HCT116 (cell line): Measurements from ENCODE around the gene ANO8. TPM values are rescaled to one million over a fixed set of nuclear protein-coding genes. Genes with fewer than 3 reads are reported as not detected.

Experiments
- ATAC-seq: fragments of 200-7000 bp; cut with Tn5 transposase; 2 replicates; pipeline ENCODE4 v1.9.1; 2020; ENCODE audit warnings: mild to moderate bottlenecking, moderate library complexity
- Bru-seq: library from RNA; stranded (reverse); fragments of 400-500 nt; gene quantifications from one replicate; lab custom pipeline; 2021; lab: Mats Ljungman, UMichigan
- BruChase-seq, 2 experiments: library from RNA; stranded (reverse); fragments of 400-500 nt; gene quantifications; one replicate each; lab custom pipeline; 2021; lab: Mats Ljungman, UMichigan
- BruUV-seq: library from RNA; stranded (reverse); fragments of 400-500 nt; replicated peaks from 2 replicates; lab custom pipeline; 2021; lab: Mats Ljungman, UMichigan
- CTCF ChIA-PET: fragments of 300-600 bp; sonication (Branson Sonifier 250); formaldehyde crosslinking; loops from one replicate; lab custom pipeline; 2021; ENCODE audit warnings: antibody characterized with exemption; lab: Charles Lee
- POLR2A ChIA-PET: fragments of 300-600, 350-600 bp; sonication (Branson Sonifier 250); formaldehyde crosslinking; loops from one replicate; lab custom pipeline; 2021; ENCODE audit warnings: antibody characterized with exemption; lab: Charles Lee
- RAD21 ChIA-PET, 2 experiments: fragments of 300-600 bp; sonication (Branson Sonifier 250); formaldehyde crosslinking; loops; one replicate each; lab custom pipeline; 2023; ENCODE audit warnings: low total read pairs in 2 of 2; ENCODE audit not compliant: uncharacterized antibody in 2 of 2, unreplicated experiment in 2 of 2, low non-redundant PET in 1 of 2; lab: Charles Lee
- DNase-seq: peaks from one replicate; pipeline ENCODE4 v3.0.0-alpha.2; 2010; ENCODE audit warnings: low read depth, low spot score
- H2AFZ ChIP-seq: fragments of 200-600 bp; shearing (Covaris generic), sonication (generic); 2 replicates; pipeline ENCODE4 v1.6.1; 2017; ENCODE audit warnings: low read depth, mixed run types, mixed read lengths, antibody characterized with exemption, low read length; ENCODE audit not compliant: poor library complexity, severe bottlenecking
- H3K27ac ChIP-seq: 2 replicates; pipeline ENCODE4 v1.5.1; 2012; ENCODE audit warnings: low read depth, low read length
- H3K27me3 ChIP-seq: fragments of 200-600 bp; sonication (generic); 2 replicates; pipeline ENCODE4 v1.6.1; 2016; ENCODE audit warnings: mixed run types, low read length, mixed read lengths; ENCODE audit not compliant: insufficient read depth
- H3K36me3 ChIP-seq, 2 experiments: fragments of 200-500 bp in 1 of 2; fragments of 200-600 bp in 1 of 2; sonication (Bioruptor generic) in 1 of 2; sonication (generic) in 1 of 2; 2 replicates each; pipeline versions ENCODE4 v1.5.1 to v1.6.1; 2014 to 2016; ENCODE audit warnings: low read length in 2 of 2, inconsistent platforms in 1 of 2, mixed read lengths in 1 of 2, mixed run types in 1 of 2; ENCODE audit not compliant: insufficient read depth in 2 of 2, control insufficient read depth in 1 of 2
- H3K4me1 ChIP-seq, 2 experiments: fragments of 200-600 bp in 1 of 2; sonication (generic) in 1 of 2; 2 replicates each; pipeline versions ENCODE4 v1.5.1 to v1.6.1; 2012 to 2017; ENCODE audit warnings: low read length in 2 of 2, inconsistent platforms in 1 of 2, mild to moderate bottlenecking in 1 of 2, mixed read lengths in 1 of 2, mixed run types in 1 of 2, moderate library complexity in 1 of 2; ENCODE audit not compliant: insufficient read depth in 2 of 2, control insufficient read depth in 1 of 2
- H3K4me2 ChIP-seq: fragments of 200-600 bp; sonication (generic); 2 replicates; pipeline ENCODE4 v1.6.1; 2017; ENCODE audit warnings: mixed run types, low read length, mixed read lengths
- H3K4me3 ChIP-seq, 2 experiments: fragments of 200-600 bp in 1 of 2; sonication (generic) in 1 of 2; replicated peaks in 1 of 2; 2 replicates each; pipeline ENCODE4 v1.5.1; 2011 to 2016; ENCODE audit warnings: low read length in 2 of 2, control low read depth in 1 of 2, low read depth in 1 of 2, mild to moderate bottlenecking in 1 of 2, mixed read lengths in 1 of 2, mixed run types in 1 of 2
- H3K79me2 ChIP-seq: fragments of 200-600 bp; sonication (generic); 2 replicates; pipeline ENCODE4 v1.6.1; 2017; ENCODE audit warnings: mild to moderate bottlenecking, mixed run types, low read length, moderate library complexity, mixed read lengths; ENCODE audit not compliant: insufficient read depth
- H3K9ac ChIP-seq: fragments of 200-600 bp; sonication (generic); 2 replicates; pipeline ENCODE4 v1.6.1; 2016; ENCODE audit warnings: low read length, mixed read lengths
- H3K9me2 ChIP-seq: fragments of 200-600 bp; sonication (generic), shearing (Covaris generic); 2 replicates; pipeline ENCODE4 v1.6.1; 2017; ENCODE audit warnings: mixed run types, mild to moderate bottlenecking, moderate library complexity; ENCODE audit not compliant: insufficient read depth
- H3K9me3 ChIP-seq, 2 experiments: fragments of 200-500 bp in 1 of 2; fragments of 200-600 bp in 1 of 2; sonication (Bioruptor generic) in 1 of 2; sonication (generic) in 1 of 2; 2 replicates each; pipeline ENCODE4 v1.6.1; 2014 to 2017; ENCODE audit warnings: low read length in 2 of 2, mixed read lengths in 2 of 2, inconsistent platforms in 1 of 2, low read depth in 1 of 2, mild to moderate bottlenecking in 1 of 2, mixed run types in 1 of 2, moderate library complexity in 1 of 2; ENCODE audit not compliant: control insufficient read depth in 1 of 2, insufficient read depth in 1 of 2
- H4K20me1 ChIP-seq: fragments of 200-600 bp; sonication (generic), shearing (Covaris generic); 2 replicates; pipeline ENCODE4 v1.6.1; 2017; ENCODE audit warnings: mixed run types, mild to moderate bottlenecking, moderate library complexity; ENCODE audit not compliant: insufficient read depth
- CBX3 ChIP-seq: IDR thresholded peaks from 2 replicates; pipeline ENCODE4 v1.6.1; 2012; ENCODE audit warnings: low read depth
- CEBPB ChIP-seq: IDR thresholded peaks from 2 replicates; pipeline ENCODE4 v1.6.1; 2012; ENCODE audit warnings: low read depth
- CTCF ChIP-seq, 3 experiments: fragments of 200-600 bp in 1 of 3; sonication (generic) in 1 of 3; IDR thresholded peaks in 2 of 3; conservative IDR thresholded peaks in 1 of 3; 2 replicates each; pipeline ENCODE4 v1.5.1; 2012 to 2017; ENCODE audit warnings: low read depth in 2 of 3, low read length in 2 of 3, antibody characterized with exemption in 1 of 3, borderline replicate concordance in 1 of 3, control low read depth in 1 of 3, mild to moderate bottlenecking in 1 of 3, mixed read lengths in 1 of 3, mixed run types in 1 of 3, moderate library complexity in 1 of 3; ENCODE audit not compliant: insufficient read depth in 1 of 3
- EGR1 ChIP-seq: IDR thresholded peaks from 2 replicates; pipeline ENCODE4 v1.6.1; 2012; ENCODE audit warnings: low read depth
- EZH2 ChIP-seq: fragments of 200-600 bp; sonication (generic); IDR thresholded peaks from 2 replicates; pipeline ENCODE4 v1.6.1; 2017; ENCODE audit warnings: antibody characterized with exemption, mixed run types
- EZH2phosphoT487 ChIP-seq: fragments of 200-600 bp; IDR thresholded peaks from 2 replicates; pipeline ENCODE4 v1.6.1; 2018; ENCODE audit warnings: antibody characterized with exemption, borderline replicate concordance
- MAX ChIP-seq: IDR thresholded peaks from 2 replicates; pipeline ENCODE4 v1.6.1; 2012
- POLR2A ChIP-seq: IDR thresholded peaks from 2 replicates; pipeline ENCODE4 v1.7.0; 2011; ENCODE audit warnings: borderline replicate concordance; ENCODE audit not compliant: insufficient read depth, insufficient read length; ENCODE audit errors: extremely low read depth
- POLR2AphosphoS5 ChIP-seq: IDR thresholded peaks from 2 replicates; pipeline ENCODE4 v1.6.1; 2011; ENCODE audit warnings: mild to moderate bottlenecking, low read depth, low read length, moderate library complexity
- RAD21 ChIP-seq: IDR thresholded peaks from 2 replicates; pipeline ENCODE4 v1.6.1; 2012; ENCODE audit warnings: low read depth, mild to moderate bottlenecking
- TCF7L2 ChIP-seq: IDR thresholded peaks from 2 replicates; pipeline ENCODE4 v1.7.0; 2011; ENCODE audit warnings: borderline replicate concordance, inconsistent platforms; ENCODE audit not compliant: insufficient read depth, insufficient read length; ENCODE audit errors: extremely low read depth
- YY1 ChIP-seq: IDR thresholded peaks from 2 replicates; pipeline ENCODE4 v1.6.1; 2011; ENCODE audit warnings: low read length, low read depth, moderate library complexity, mild to moderate bottlenecking; ENCODE audit not compliant: insufficient replicate concordance; ENCODE audit errors: extremely low read depth
- ZBTB33 ChIP-seq: IDR thresholded peaks from 2 replicates; pipeline ENCODE4 v1.6.1; 2011; ENCODE audit warnings: mild to moderate bottlenecking, low read length, moderate library complexity; ENCODE audit not compliant: insufficient replicate concordance; ENCODE audit errors: extremely low read depth
- ZFX ChIP-seq: fragments of 450-650 bp; IDR thresholded peaks from 2 replicates; pipeline ENCODE4 v1.6.1; 2017
- intact Hi-C: fragments of 100-400 bp; cut with micrococcal nuclease; formaldehyde crosslinking; loops from 2 replicates; pipeline ENCODE4 v1.10.0; 2022
- long read RNA-seq: library from polyadenylated mRNA; unstranded; transcript quantifications from one replicate; pipeline ENCODE4 v2.0.0, GENCODE V29; 2021; ENCODE audit not compliant: unreplicated experiment
- polyA plus RNA-seq: library from polyadenylated mRNA; unstranded; fragments of >200 nt; gene quantifications from 2 replicates; pipeline ENCODE4 v1.2.1, GENCODE V29; 2012; ENCODE audit warnings: missing spikeins
- total RNA-seq: library from RNA; stranded (reverse); gene quantifications from one replicate; pipeline ENCODE4 v1.2.1, GENCODE V29; 2021; ENCODE audit not compliant: unreplicated experiment

The ANO8 gene
- total RNA-seq (22.9 TPM), Bru-seq, nascent RNA (percentile 53 among the genes with signal in this experiment), BruChase-seq, experiment 1, labeled RNA remaining after a 6-hour chase (percentile 69 among the genes with signal in this experiment), BruChase-seq, experiment 2, labeled RNA remaining after a 2-hour chase (percentile 66 among the genes with signal in this experiment)
- polyA plus RNA-seq = 14.9 and 16.5 TPM in 2 replicates
- long read RNA-seq, partial matches to known transcripts = 1 of 4 reads
- long read RNA-seq, other reads (novel, unspliced or antisense) = 3 of 4 reads

GRCh38 chr19:17334414-17335409 lies at the start of gene ANO8:
Gene ANO8, minus strand, starts transcription at chr19:17334855. Its CDS starts 185 bp downstream, at chr19:17334670.
- BruUV-seq = no TSS peak
- TF ChIP-seq POLR2A (peak; percentile 21), RAD21 (no peak), MAX (peak; percentile 87), EZH2phosphoT487 (no peak), CBX3 (peak; percentile 31; the same call in 1 of the 2 replicates), POLR2AphosphoS5 (peak; percentile 64), EGR1 (no peak), ZFX (peak; percentile 77), ZBTB33 (no peak), CEBPB (no peak), YY1 (no peak), TCF7L2 (peak; percentile 74), EZH2 (no peak), CTCF (IDR thresholded peaks at IDR 0.05 in 2 of 3, conservative IDR thresholded peaks at IDR 0.05 in 1 of 3; ENCODE audit: borderline replicate concordance in 1 of 3, insufficient read depth in 1 of 3, low read depth in 2 of 3, low read length in 2 of 3) (no peak)

More at GRCh38 chr19:17334414-17335409, at the start of gene ANO8:
- Histone ChIP-seq H3K9me2 (no peaks in the 10 kb centered on the region), H3K79me2 (peaks cover 21% of the 10 kb centered on the region), H3K9ac (peak within 1 kb of the TSS; percentile 85), H3K4me1 (peaks cover 32 to 53% of the 10 kb centered on the region in 2 experiments), H3K27ac (peak within 1 kb of the TSS; percentile 93), H3K4me3 (peak within 1 kb of the TSS; percentile 72 to 99), H3K27me3 (no peaks in the 10 kb centered on the region), H3K4me2 (peak within 1 kb of the TSS; percentile 97), H3K9me3 (no peaks in the 10 kb centered on the region), H2AFZ (no peak within 1 kb of the TSS), H4K20me1 (no peaks in the 10 kb centered on the region), H3K36me3 (no peaks in the 10 kb centered on the region; a peak in 1 of 4 replicates)
- intact Hi-C loops = no loop called here
- ChIA-PET CTCF (interaction anchor here (0.7 to 2.2 kb wide), 6 partner anchors 13 to 42 kb away, joined by 4 to 5 read pairs (median 5); partner anchors contain the start of genes DDA1 and MRPL34), RAD21 (interaction anchor here in 1 of 2 experiments (1.0 kb wide), 1 partner anchor 26 kb away, joined by 3 read pairs; the partner anchor contains the start of gene DDA1), POLR2A (interaction anchor here (1.1 to 4.1 kb wide), 4 partner anchors 12 to 525 kb away, joined by 4 to 39 read pairs (median 9); partner anchors contain the start of genes DDA1 and RPL18A)
- ATAC-seq (peak; percentile 55), DNase-seq (peak; percentile 99)
